Measurements from ENCODE around the gene NHSL2.
"Not testable (repeated sequence)": the region's sequence is repeated elsewhere in the genome, so short reads cannot be mapped to it uniquely, and the experiment has no call there.

The NHSL2 gene

GRCh38 chrX:71923516-71923915 lies 12.9 kb downstream of the NHSL2 start:
- DNase-seq (ENCODE audit: low spot score) = peak; percentile 83

GRCh38 chrX:71927040-71927439 lies 16.4 kb downstream of the NHSL2 start:
- DNase-seq (ENCODE audit: low spot score) = no peak

- DNase-seq (ENCODE audit: low spot score) = no peak
These were observed 18.2 kb downstream of the NHSL2 start for GRCh38 chrX:71928856-71929255.

- no peak for DNase-seq (ENCODE audit: low spot score)
These were observed 19.7 kb downstream of the NHSL2 start for GRCh38 chrX:71930298-71930697.

GRCh38 chrX:71935476-71935875 lies 24.8 kb downstream of the NHSL2 start:
- DNase-seq (ENCODE audit: low spot score) = no peak

GRCh38 chrX:71936632-71937031 lies 26.0 kb downstream of the NHSL2 start:
- DNase-seq (ENCODE audit: low spot score) = no peak

- DNase-seq (ENCODE audit: low spot score) = no peak
These were observed 27.7 kb downstream of the NHSL2 start for GRCh38 chrX:71938371-71938770.

GRCh38 chrX:71941145-71941544 lies 30.5 kb downstream of the NHSL2 start:
- no peak for DNase-seq (ENCODE audit: low spot score)

- no peak for DNase-seq (ENCODE audit: low spot score)
These were observed 31.1 kb downstream of the NHSL2 start for GRCh38 chrX:71941776-71942175.

GRCh38 chrX:71944369-71944768 lies 33.7 kb downstream of the NHSL2 start:
- DNase-seq (ENCODE audit: low spot score) = no peak

GRCh38 chrX:71945237-71945805 lies 34.7 kb downstream of the NHSL2 start:
- no peak for DNase-seq (ENCODE audit: low spot score)

GRCh38 chrX:71949363-71949762 lies 38.7 kb downstream of the NHSL2 start:
- no peak for DNase-seq (ENCODE audit: low spot score)

- DNase-seq (ENCODE audit: low spot score) = no peak
These were observed 39.3 kb downstream of the NHSL2 start for GRCh38 chrX:71949844-71950445.

GRCh38 chrX:71953391-71953790 lies 42.7 kb downstream of the NHSL2 start:
- DNase-seq (ENCODE audit: low spot score) = no peak

- DNase-seq (ENCODE audit: low spot score) = peak; percentile 50
These were observed 43.3 kb downstream of the NHSL2 start for GRCh38 chrX:71953946-71954345.

- DNase-seq (ENCODE audit: low spot score) = no peak
These were observed 43.8 kb downstream of the NHSL2 start for GRCh38 chrX:71954458-71954857.

GRCh38 chrX:71955530-71956120 lies 45.0 kb downstream of the NHSL2 start:
- DNase-seq (ENCODE audit: low spot score) = no peak

GRCh38 chrX:71958281-71958675 lies 47.6 kb downstream of the NHSL2 start:
- DNase-seq (ENCODE audit: low spot score) = no peak

GRCh38 chrX:71964184-71964583 lies 53.5 kb downstream of the NHSL2 start:
- not testable (repeated sequence) for DNase-seq (ENCODE audit: low spot score)

GRCh38 chrX:71974916-71975315 lies 64.3 kb downstream of the NHSL2 start:
- no peak for DNase-seq (ENCODE audit: low spot score)

- DNase-seq (ENCODE audit: low spot score) = no peak
These were observed 66.1 kb downstream of the NHSL2 start for GRCh38 chrX:71976753-71977152.

- DNase-seq (ENCODE audit: low spot score) = no peak
These were observed 67.5 kb downstream of the NHSL2 start for GRCh38 chrX:71978164-71978563.

- no peak for DNase-seq (ENCODE audit: low spot score)
These were observed 79.3 kb downstream of the NHSL2 start for GRCh38 chrX:71989768-71990426.
